Measurements from ENCODE around the gene SLCO4C1.

DNA sequence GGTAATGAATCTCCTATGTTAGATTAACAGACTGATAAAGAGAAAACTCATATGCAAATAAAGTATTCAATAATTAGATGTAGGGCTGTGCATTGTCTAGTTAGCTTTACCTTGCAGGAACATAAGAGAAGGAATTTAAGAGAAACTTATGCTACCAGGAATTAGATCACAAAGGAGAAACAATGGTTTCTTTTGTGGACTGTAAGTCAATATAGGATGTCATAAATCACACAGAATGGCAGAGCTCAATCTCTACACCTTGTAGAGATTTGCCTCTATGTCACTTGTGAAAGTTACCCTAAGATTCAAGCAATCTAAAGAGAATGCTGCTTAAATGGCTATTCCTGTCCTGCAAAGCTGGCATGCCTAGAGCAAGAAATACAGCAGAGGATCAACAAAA lies 26.0 kb downstream of the SLCO4C1 start:
- TF ChIP-seq, protein P1, sequence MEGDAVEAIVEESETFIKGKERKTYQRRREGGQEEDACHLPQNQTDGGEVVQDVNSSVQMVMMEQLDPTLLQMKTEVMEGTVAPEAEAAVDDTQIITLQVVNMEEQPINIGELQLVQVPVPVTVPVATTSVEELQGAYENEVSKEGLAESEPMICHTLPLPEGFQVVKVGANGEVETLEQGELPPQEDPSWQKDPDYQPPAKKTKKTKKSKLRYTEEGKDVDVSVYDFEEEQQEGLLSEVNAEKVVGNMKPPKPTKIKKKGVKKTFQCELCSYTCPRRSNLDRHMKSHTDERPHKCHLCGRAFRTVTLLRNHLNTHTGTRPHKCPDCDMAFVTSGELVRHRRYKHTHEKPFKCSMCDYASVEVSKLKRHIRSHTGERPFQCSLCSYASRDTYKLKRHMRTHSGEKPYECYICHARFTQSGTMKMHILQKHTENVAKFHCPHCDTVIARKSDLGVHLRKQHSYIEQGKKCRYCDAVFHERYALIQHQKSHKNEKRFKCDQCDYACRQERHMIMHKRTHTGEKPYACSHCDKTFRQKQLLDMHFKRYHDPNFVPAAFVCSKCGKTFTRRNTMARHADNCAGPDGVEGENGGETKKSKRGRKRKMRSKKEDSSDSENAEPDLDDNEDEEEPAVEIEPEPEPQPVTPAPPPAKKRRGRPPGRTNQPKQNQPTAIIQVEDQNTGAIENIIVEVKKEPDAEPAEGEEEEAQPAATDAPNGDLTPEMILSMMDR (IDR thresholded peaks at IDR 0.05; ENCODE audit: borderline replicate concordance, extremely low read depth, low read length, poor library complexity, severe bottlenecking) = no peak
- TF ChIP-seq EZH2 (IDR thresholded peaks at IDR 0.05; ENCODE audit: borderline replicate concordance, low read depth, low read length, severe bottlenecking) = no peak

All from DND-41 (cell line).